ENCODE results near the gene TBXAS1.

Gene TBXAS1

DNA sequence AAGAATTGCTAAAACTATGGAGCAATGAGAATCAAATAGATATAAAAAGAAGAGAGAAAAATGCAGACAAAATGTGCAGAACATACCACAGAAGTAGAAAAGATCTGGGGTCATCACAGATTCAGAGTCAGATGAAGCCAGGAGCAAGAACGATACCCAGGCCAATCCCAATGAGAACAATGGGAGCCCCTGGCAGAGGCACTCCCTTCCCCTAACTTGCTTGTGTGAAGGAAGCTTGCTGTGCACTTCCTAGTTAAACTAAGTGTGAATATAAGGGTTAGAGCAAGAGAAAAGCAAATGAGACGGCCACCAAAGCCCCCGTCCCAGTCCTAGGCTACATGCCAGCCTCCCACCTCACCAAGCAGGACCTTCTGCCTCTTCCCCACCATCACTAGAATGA is 221.0 kb downstream of the TBXAS1 start:
- TF ChIP-seq CTCF (IDR thresholded peaks at IDR 0.05; ENCODE audit: control insufficient read depth, extremely low read depth, insufficient read depth): no peak
- H3K4me3 ChIP-seq (ENCODE audit: low read depth, low read length): no peak overlapping the region
- DNase-seq (ENCODE audit: low read depth): no peak

DNA sequence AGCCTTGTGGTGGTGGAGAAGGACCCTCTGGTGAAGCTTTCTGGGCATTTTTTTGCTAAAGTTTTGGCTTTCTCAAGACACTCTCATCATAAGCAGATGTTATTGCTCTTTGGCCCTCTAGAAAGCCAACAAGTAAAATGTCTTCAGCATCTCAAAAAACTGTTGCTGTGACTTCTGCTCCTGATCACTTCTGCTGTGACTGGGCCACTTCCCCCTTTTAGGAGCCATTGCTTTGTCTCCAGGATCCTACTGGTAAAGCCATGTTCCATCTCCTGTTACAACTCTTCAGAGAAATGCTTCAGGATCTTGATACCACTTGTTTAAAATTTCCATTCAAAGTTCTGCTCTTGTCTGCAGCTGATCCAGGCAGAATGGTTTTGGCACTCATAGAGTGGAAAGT is 222.8 kb downstream of the TBXAS1 start:
- DNase-seq (ENCODE audit: low read depth): no peak
- H3K4me3 ChIP-seq (ENCODE audit: low read depth, low read length): no peak overlapping the region
- TF ChIP-seq CTCF (IDR thresholded peaks at IDR 0.05; ENCODE audit: control insufficient read depth, extremely low read depth, insufficient read depth): no peak

DNA sequence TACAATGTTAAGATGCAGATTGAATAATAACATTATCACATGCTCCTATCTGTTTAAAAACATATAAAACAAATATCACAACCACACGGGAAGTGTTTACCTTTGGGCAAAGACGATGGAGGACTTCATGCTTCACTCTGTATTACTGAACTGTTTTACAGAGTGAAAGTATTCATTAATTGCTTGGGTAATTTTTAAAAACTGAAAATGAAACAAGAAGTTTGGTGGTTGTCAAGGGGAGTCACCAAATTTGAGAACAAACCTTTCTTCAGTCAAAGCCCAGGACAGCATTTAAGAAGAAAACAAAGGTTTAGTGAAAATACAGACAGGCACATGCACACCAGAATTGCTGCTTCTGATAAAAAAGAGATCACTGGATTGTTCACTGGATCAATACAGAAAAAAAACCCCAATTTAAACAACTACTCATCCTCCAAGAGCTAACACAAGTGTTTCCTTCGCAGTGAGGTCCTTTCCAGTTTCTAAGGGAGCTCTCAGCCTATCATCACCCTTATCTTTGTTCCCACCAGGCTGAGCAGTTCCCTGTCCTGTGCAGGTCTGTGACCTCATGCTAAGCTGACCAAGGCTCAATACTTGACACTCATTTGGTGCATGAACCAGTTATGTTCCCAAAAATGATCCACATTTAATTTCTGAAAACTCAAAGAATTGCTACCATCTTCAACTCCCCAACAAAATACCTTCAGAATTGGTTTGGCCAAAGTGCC is 224.9 kb downstream of the TBXAS1 start:
- TF ChIP-seq CTCF (IDR thresholded peaks at IDR 0.05; ENCODE audit: control insufficient read depth, extremely low read depth, insufficient read depth): no peak
- no peak overlapping the region for H3K4me3 ChIP-seq (ENCODE audit: low read depth, low read length)
- no peak for DNase-seq (ENCODE audit: low read depth)

DNA sequence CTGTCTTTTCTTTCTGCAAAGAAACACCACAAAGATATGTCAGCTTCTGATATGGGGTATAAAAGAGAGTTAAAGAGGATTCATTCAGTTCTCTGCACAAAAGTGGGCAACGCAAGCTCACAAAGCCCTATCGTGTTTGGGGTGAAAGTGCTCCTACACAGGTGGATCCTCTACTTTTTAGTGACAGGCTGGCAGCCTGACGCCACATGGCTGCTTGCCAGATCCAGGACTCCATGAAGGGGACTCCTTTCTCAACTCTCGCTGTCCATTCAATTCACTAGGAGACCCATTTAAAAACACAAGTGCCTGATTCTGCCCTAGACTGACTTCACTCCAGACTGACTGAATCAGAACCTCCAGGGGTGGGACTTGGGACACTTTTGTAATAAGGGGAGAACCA is 225.7 kb downstream of the TBXAS1 start:
- H3K4me3 ChIP-seq (ENCODE audit: low read depth, low read length): no peak overlapping the region
- no peak for TF ChIP-seq CTCF (IDR thresholded peaks at IDR 0.05; ENCODE audit: control insufficient read depth, extremely low read depth, insufficient read depth)
- DNase-seq (ENCODE audit: low read depth): no peak

- DNase-seq (ENCODE audit: low read depth): no peak
- TF ChIP-seq CTCF (IDR thresholded peaks at IDR 0.05; ENCODE audit: control insufficient read depth, extremely low read depth, insufficient read depth): no peak
- H3K4me3 ChIP-seq (ENCODE audit: low read depth, low read length): no peak overlapping the region
Observed at GRCh38 chr7:140055833-140056232, 226.8 kb downstream of the TBXAS1 start.

DNA sequence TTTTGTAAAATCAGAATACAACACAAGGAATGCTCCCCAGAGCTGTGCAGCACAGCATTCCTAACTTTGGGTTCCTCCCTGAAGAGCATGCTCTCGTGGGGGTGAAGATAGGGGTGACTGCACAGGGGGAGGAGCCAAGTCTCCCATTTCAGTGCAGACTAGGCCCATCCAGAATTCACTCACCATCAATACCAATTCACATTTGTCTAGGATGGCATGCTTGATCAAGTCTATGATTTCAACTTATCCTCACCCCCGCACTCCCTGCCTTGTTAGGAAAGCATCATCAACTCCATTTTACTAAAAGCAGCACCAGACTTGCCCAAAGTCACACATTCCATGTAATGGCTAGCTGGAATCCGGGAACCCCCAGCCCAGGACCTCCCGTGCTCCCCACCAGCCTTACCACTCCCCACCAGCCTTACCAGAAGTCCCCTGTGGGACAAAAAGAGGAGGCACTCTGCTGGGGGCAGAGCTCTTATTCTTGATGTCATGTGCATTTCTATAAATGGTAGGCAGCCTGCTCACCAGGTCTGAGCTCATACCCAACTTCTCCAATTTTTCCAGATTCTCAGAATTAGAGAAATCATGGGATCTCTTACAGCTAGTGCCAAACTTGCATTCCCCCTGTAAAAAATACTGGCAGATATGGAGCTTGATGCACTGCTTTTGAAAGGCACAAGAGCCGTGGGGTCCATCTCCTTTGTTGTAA is 227.5 kb downstream of the TBXAS1 start:
- no peak for DNase-seq (ENCODE audit: low read depth)
- no peak for TF ChIP-seq CTCF (IDR thresholded peaks at IDR 0.05; ENCODE audit: control insufficient read depth, extremely low read depth, insufficient read depth)
- no peak overlapping the region for H3K4me3 ChIP-seq (ENCODE audit: low read depth, low read length)

Measured in LNCaP clone FGC (cell line).